HG03575 (cell line): Measurements from ENCODE around the gene GIMAP5.

ENCODE experiments used
- ATAC-seq: cut with Tn5 transposase; IDR thresholded peaks from one replicate; pipeline ENCODE4 v1.9.1; 2021; ENCODE audit not compliant: unreplicated experiment, insufficient number of reproducible peaks, low FRiP score; ENCODE audit errors: extremely low read depth

Gene GIMAP5

GRCh38 chr7:150737265-150738055 is at the start of gene GIMAP5:
TSS of gene GIMAP5 (plus strand) at chr7:150737418. CDS start at chr7:150740885, 3,467 bp downstream.
- ATAC-seq = no peak

GRCh38 chr7:150688630-150689029 is 48.6 kb upstream of the GIMAP5 start:
- no peak for ATAC-seq

- no peak for ATAC-seq
Observed at GRCh38 chr7:150695654-150696053, 41.6 kb upstream of the GIMAP5 start.

- no peak for ATAC-seq
Observed at GRCh38 chr7:150703209-150703608, 34.0 kb upstream of the GIMAP5 start.

- ATAC-seq = no peak
Observed at GRCh38 chr7:150715293-150715692, 21.9 kb upstream of the GIMAP5 start.

GRCh38 chr7:150715738-150716137 is 21.5 kb upstream of the GIMAP5 start:
- ATAC-seq = no peak

GRCh38 chr7:150716368-150716767 is 20.9 kb upstream of the GIMAP5 start, which contains the start of gene GIMAP1:
TSS of gene GIMAP1 (plus strand) at chr7:150716613. CDS start at chr7:150719048, 2,435 bp downstream.
- no peak for ATAC-seq

- ATAC-seq = no peak
Observed at GRCh38 chr7:150716939-150717338, 20.3 kb upstream of the GIMAP5 start.

GRCh38 chr7:150717814-150718420 is 19.3 kb upstream of the GIMAP5 start:
- no peak for ATAC-seq

- no peak for ATAC-seq
Observed at GRCh38 chr7:150719436-150719835, 17.8 kb upstream of the GIMAP5 start.

GRCh38 chr7:150719960-150720891 is 17.0 kb upstream of the GIMAP5 start:
- ATAC-seq = no peak

GRCh38 chr7:150721970-150722373 is 15.2 kb upstream of the GIMAP5 start:
- ATAC-seq = no peak

GRCh38 chr7:150722431-150722931 is 14.7 kb upstream of the GIMAP5 start:
- no peak for ATAC-seq

- no peak for ATAC-seq
Observed at GRCh38 chr7:150723467-150723866, 13.8 kb upstream of the GIMAP5 start.

- no peak for ATAC-seq
Observed at GRCh38 chr7:150727381-150727780, 9.8 kb upstream of the GIMAP5 start.

- no peak for ATAC-seq
Observed at GRCh38 chr7:150728011-150728410, 9.2 kb upstream of the GIMAP5 start.

GRCh38 chr7:150728609-150729008 is 8.6 kb upstream of the GIMAP5 start:
- no peak for ATAC-seq

GRCh38 chr7:150731916-150732315 is 5.3 kb upstream of the GIMAP5 start:
- ATAC-seq = no peak

GRCh38 chr7:150732786-150733481 is 4.3 kb upstream of the GIMAP5 start:
- ATAC-seq = no peak
